NCI-H748 treated with DMSO at 0.1 percent for 48 hours (cell line): Measurements from ENCODE around the gene NETO2.
"Not testable (repeated sequence)": the region's sequence is repeated elsewhere in the genome, so short reads cannot be mapped to it uniquely, and the experiment has no call there.

Source experiments
- DNase-seq: peaks from one replicate; lab custom pipeline; 2025; lab: John Stamatoyannopoulos, UW

NETO2 gene

GRCh38 chr16:47064775-47065174 lies 79.0 kb downstream of the NETO2 start:
- DNase-seq = no peak

DNA sequence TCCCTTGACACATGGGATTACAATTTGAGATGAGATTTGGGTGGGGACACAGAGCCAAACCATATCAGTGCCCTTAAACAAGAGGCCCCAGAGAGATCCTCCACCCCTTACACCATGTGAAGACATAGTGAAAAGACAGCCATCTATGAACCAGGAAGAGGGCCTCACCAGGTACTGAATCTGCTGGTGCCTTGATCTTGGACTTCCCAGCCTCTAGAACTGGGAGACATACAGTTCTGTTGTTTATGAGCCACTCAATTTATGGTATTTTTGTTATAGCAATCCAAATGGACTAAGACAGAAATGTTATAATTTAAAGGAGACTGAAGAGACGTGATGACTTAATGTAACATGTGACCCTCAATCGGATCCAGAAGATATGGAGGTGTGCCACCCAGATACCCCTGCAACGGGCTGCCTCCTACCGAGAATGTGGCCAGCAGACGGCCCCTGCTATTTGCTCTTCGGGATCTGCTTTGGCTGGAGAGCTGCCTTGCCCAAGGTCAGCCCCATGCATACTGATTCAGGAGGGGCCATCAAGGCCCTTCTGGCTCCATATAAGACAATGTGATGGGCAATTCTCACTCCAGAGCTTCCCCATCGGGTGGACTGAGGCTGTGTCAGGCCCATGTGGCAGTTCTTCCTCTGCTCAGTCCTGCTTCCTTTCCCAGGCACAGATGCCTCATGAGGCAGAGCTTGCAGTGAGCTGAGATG lies 80.6 kb downstream of the NETO2 start:
- DNase-seq = no peak

- no peak for DNase-seq
Observed at GRCh38 chr16:47061204-47061603, 82.5 kb downstream of the NETO2 start.

- no peak for DNase-seq
Observed at GRCh38 chr16:47060596-47060995, 83.1 kb downstream of the NETO2 start.

DNA sequence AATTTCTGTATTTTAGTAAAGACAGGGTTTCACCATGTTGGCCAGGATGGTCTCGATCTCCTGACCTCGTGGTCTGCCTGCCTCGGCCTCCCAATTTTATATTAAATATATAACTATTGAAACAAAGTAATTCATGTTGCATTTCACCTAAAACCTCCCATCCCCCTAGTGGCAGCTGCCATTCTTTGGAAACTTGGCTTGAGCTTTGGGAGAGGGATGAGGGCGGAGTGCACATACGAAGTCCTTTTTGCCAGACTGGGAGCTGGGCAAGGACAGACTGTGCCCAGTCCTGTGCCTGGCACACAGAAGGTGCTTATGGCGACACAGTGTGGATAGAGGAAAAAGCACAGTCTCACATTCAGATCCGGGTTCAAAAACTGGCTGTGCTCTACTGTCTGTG lies 83.8 kb downstream of the NETO2 start:
- DNase-seq = no peak

DNA sequence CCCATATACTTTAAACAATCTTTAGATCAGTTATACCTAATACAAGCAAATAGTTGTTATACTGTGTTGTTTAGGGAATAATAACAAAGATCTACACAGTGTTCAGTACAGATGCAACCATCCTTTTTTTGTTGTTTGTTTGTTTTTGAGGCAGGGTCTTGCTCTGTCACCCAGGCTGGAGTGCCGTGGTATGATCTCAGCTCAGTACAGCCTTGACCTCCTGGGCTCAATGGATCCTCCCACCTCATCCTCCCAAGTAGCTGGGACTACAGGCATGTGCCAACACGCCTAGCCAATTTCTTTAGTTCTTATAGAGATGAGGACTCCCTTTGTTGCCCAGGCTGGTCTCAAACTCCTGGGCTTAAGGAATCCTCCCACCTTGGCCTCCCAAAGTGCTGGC lies 84.6 kb downstream of the NETO2 start:
- DNase-seq = not testable (repeated sequence)

GRCh38 chr16:47058295-47059086 lies 85.3 kb downstream of the NETO2 start:
- DNase-seq = no peak

DNA sequence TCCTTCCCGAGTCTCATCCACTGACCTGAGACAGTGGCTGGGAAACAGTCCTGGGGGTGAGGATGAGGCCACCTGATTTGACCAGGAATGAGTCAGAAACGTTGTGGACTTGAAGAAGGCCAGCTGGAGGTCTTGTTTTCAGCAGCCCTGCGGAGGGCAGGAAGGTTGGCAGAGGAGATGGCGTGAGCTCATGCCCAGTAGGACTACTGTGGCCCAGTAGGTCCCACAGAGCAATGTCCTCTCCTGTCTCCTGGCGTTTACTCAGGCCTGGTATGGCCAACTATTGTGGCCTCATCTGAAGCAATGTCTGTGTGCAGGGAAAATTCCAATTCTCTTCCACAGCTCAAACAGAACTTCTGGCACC lies 86.1 kb downstream of the NETO2 start:
- DNase-seq = no peak

DNA sequence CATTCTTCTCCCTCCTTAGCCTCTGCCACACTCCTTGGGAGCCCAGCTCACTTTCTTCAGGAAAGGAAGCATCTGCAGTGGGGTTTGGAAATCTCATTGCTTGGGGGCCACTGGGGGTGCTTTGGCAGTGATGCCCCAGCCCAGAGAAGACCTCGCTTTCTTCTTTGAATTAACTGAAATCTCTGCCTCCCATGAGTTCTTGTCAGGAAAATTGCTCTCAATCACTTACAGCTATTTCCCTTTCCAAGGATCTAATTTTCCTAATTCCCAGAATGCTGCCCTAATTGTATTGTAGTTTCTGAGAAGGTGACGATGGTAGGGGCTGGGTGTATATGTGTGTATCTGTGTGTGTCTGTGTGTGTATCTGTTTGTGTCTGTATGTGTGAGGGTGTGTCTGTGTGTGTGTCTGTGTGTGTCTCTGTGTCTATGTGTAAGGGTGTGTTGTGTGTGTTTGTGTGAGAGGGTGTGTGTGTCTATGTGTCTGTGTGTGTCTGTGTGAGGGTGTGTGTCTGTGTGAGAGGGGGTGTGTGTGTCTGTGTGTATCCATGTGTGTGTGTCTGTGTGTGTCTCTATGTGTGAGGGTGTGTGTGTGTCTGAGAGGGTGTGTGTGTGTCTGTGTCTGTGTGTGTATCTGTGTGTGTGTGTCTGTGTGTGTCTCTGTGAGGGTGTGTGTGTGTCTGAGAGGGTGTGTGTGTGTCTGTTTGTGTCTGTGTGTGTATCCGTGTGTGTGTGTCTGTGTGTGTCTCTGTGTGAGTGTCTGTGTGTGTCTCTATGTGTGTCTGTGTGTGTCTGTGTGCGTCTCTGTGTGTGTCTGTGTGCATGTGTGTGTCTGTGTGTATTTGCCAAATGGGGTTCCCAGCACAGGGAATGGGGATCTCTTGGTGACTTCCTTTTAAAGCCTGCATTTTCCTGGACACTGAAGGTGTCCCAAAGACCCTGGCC lies 86.8 kb downstream of the NETO2 start:
- no peak for DNase-seq

DNA sequence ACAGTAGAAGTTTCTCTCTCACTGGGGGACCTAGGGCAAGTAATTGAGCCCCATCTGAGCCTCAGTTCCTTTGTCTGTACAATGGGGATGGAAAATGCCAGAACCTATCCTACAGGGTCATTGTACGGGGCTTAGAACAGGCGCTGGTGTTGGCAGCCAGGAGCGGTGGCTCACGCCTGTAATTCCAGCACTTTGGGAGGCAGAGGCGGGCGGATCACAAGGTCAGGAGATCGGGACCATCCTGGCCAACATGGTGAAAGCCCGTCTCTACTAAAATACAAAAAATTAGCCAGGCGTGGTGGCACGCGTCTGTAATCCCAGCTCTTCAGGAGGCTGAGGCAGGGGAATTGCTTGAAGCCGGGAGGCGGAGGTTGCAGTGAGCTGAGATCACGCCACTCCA lies 87.7 kb downstream of the NETO2 start:
- not testable (repeated sequence) for DNase-seq

- no peak for DNase-seq
Observed at GRCh38 chr16:47055136-47055885, 88.4 kb downstream of the NETO2 start.

- DNase-seq = no peak
Observed at GRCh38 chr16:47054306-47054705, 89.4 kb downstream of the NETO2 start.

DNA sequence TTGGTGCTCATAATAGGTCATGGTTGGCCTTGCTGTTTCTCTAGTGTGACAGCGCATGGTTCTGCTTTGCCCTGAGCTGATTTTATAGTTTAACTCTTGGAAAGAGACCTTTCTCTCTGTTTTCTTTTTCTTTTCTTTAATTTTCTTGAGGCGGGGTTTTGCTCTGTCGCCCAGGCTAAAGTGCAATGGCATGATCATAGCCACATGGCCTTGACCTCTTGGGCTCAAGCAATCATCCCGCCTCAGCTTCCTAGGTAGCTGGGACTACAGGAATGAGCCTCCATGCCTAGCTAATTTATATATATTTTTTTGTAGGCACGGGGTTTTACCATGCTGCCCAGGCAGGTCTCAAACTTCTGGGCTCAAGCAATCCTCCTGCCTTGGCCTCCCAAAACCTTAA lies 89.8 kb downstream of the NETO2 start:
- DNase-seq = no peak

DNA sequence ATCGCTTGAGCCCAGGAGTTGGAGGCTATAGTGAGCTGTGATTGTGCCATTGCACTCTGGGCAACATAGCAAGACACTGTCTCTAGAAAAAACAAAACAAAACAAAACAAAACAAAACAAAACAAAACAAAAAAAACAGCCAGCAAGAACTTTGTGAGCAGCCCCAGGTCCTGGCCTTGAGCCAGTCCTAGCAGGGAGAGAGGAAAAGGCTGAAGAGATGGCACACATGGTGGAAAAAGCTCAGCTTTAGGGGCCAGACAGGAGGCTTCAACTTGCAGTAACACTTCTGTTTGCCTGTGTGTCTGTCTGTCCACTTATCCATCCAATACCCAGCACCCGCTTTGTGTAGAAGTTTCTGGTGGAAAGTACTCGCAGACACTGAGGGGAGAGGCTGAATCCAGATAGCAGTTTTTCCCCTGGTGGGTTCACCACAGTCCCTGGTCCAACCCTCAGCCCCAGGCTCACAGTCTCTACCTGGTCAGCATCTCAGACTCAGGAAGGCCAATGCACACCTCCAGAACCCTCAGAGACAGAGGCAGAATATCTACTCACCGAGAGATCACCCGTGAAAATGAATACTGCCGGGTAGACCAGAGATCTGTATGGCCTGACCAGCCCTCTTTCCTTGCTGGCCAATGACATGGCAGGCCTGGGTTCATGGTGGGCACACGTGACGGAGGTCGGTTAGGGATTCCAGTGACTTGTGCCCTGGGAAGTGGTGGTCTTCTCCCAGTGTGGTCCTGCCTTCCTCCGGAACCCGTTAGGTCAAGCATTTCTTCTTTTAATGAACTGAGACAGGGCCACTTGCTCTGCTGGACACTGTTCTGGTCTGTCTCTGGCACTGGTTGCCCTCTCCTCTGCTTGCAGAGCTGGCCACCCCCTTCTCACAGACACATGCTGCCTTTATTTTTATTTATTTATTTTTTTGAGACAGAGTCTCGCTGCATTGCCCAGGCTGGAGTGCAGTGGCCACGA lies 90.8 kb downstream of the NETO2 start:
- DNase-seq = no peak

DNA sequence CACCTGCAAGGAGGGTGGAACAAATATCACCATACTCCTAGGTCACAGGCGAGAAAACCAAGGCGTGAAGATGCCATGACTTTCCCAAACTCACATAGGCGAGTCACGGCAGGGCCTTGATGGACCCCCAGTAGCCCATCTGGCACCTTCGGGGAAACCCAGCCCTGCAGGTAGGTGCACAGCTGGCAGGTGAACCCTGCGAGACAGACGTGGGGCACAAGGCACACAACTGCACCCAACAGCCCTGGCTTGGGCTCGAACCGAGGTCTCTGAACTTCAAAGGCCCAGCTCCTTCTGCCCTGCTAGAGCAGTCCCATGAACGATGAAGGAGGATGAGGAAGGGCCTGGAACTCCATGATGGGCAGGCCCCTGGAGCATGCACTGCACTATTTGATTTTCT lies 92.7 kb downstream of the NETO2 start:
- DNase-seq = no peak

DNA sequence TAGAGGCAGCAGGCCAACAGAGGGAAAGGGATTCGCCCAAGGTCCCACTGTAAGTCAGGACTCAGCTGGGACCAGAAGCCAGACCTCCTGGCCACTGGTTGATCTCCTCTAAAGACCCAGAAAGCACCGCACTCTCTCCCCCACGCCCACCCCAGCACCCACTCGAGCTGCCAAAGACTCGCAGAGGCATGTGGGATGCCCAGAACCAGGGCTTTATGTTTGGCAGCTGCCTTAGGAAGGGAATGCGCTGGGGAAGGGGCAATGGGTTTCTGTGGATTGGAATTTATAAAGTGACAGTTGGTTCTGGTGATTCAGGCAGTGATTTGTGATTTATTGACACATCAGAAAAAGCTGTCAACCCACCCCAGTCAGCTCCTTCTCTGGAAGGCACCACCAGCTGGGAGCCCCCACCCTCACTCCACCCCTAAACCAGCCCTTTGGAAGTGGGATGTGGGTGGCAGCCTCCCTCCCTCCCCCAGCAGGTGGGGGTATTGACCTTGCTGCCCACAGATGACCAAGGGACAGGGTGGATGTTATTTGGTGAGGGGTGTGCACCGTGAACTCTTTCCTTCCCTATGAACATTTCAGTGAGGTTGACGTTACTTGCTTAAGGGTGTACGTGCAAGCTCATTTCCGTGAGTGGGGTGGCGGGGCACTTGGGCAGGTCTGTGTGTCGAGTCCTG lies 93.7 kb downstream of the NETO2 start:
- no peak for DNase-seq

- DNase-seq = no peak
Observed at GRCh38 chr16:47047524-47048203, 96.1 kb downstream of the NETO2 start.

DNA sequence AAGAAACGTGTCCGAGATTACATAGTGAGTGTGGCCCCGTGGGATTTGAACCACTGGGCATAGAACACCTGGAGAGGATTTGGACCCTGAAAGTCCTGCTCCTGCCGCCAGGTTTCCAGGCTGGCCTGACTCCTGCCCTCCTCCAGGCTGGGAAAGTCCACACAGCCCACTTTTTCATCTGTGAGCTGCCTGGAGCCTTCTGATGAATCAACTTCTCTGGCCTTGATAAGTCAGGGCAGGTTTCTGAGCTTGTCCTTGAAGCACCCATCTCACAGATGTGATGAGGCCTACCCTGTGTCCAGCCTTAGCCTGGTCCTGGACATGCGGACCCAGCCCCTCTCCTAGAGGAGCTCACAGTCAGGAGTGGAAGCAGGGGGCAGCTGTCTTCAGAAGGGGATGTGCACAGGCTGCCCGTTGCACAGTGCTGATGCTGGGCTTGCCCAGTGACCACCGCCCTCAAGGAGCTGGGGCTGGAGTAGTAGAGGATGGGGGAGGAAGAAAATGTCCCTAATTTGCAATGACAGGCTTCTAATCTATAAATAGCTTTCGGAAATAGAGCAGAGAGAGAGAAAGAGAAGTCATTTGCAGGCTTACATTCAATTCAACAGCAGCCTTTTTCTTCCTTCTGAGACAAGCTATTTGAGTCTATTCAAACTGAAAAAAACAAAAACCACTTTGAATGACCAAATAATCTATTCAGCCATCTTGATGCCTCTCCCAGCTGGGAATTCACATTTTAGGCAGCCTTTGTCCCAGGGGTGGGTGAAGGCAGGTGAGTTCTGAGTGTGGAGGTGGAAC lies 96.8 kb downstream of the NETO2 start:
- no peak for DNase-seq

GRCh38 chr16:47045459-47045858 lies 98.3 kb downstream of the NETO2 start:
- no peak for DNase-seq
